Hematopoietic multipotent progenitor cell treated with erythropoietin and hydrocortisone succinate and interleukin-3 and kit ligand, for 17 days (in vitro differentiated cells): ENCODE results near the gene OGT.
"Not testable (repeated sequence)": the region's sequence is repeated elsewhere in the genome, so short reads cannot be mapped to it uniquely, and the experiment has no call there.

Experiments
- DNase-seq: peaks from one replicate; pipeline ENCODE4 v3.0.0-alpha.2; 2015; ENCODE audit warnings: low spot score

The OGT gene

DNA sequence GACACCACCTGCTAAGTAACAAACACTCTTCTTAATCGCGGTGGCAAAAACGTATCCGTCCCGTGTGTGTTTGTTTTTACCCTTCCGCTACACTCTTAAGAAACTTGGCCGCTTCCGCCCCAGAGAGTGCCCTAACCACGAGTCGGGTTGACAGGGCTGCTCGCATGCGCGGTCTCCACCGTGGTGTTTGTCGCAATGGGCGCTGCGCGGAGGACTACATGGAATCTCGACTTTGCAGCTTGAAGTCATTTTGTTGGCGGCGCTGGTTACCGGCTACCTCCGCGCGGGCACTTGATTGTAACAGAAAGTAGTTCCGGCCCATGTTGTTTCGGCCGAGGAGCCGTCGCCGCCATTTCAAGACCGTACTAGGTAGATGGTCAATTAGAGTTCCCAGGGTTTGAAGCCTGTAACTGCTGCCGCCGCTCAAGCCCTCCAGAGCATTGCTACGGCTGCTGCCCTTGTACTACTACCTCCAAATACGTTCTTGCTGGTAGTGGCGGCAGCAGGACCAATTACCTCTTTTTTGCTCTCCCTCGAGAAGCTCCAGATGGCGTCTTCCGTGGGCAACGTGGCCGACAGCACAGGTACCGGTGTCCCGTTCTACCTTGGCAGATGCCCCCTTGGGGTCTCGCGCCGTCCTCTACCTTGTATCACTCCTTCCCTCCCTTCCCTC is at the start of gene OGT:
Gene OGT (plus strand): TSS at position 352 of the 673 bp plus-strand sequence. CDS start 196 bp downstream, at position 548.
- DNase-seq = peak; percentile 92

DNA sequence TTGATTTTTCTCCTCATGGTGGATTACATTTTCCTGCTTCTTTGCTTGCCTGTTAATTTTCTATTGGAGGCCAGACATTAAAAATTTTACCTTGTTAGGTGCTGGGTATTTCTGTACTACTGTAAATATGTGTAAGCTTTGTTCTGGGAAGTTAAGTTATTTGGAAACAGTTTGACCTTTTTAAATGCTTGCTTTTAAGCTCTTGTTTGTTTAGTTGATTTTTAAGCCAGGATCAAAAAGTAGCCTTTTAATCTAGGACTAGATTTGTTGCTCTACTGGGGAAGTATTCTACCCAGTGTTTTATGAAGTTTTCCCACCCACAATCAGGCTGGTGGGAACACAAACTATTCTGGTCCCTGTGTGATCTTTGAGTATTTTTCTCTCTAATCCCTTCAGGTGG is 45.1 kb upstream of the OGT start:
- no peak for DNase-seq

DNA sequence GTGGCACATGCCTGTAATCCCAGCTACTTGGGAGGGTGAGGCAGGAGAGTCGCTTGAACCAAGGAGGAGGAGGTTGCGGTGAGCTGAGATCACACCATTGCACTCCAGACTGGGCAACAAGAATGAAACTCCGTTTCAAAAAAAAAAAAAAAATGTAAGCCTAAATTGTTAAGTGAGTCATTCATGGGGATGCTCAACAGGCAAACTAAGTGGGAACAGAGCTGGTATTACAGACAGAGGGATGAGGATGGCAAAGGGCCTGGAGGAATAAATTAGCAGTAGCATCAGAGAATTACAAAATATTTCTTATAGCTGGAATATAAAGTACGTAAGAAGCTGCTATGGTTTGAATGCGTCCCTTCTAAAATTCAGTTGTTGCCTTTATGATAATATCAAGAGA is 43.4 kb upstream of the OGT start:
- no peak for DNase-seq

DNA sequence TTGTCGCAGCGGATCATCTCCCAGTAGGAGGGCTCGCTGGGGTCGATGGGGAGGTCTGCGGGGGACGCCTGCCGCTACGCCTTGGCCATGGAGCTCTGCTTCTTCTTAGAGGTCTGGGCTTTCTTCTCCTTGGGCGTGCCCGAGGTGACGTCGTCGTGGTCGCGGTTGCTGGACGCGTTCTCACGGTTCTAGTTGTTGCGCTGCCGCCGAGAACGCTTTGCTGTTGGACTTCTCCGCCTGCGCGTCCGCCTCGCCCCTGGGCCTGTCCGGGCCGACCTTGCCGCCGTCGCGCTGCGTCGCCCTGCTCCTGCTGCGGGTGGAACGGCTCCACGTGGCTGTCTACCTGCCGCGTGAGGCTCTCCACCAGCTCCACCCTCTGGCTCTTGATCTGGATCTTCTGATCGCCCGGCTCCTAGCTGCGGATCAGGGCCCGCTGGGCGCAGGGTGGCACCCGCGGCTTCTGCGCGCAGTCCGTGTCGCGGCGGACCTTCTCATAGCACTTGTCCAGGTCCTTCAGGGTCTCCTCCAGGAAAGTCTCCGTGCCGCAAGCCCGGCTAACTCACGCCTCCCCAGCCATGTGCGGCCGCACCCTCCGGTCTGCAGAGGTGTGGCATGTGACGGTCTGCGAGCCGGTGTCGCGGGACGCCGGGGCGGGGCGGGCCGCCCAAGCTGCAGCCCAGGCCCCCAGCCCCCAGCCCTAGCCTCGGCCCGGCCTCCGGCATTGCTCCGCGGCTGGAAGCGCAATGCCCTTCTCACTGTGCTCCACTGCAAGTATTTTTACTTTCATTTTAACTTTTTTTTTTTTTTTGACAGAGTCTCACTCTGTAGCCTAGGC is 40.5 kb upstream of the OGT start:
- peak; percentile 56 for DNase-seq

DNA sequence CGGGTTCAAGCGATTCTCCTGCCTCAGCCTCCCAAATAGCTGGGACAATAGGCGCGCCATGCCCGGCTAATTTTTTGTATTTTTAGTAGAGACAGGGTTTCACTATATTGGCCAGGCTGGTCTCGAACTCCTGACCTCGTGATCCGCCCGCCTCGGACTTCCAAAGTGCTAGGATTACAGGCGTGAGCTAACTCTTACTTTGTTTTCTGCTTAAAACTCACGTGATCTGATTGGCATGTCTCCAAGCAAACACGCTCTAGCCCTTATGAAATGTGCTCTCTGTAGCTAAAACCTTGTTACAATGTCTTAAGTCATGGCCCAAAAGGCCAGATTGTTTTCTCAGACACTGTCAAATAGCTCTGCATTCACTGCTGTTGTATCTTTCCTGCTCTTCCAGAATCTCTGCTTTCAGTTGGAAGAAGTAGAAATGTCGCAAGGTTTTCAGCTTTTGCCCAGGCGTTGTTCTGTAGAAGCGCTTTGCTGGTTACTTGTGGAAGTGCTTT is 39.7 kb upstream of the OGT start:
- DNase-seq = peak; percentile 31

DNA sequence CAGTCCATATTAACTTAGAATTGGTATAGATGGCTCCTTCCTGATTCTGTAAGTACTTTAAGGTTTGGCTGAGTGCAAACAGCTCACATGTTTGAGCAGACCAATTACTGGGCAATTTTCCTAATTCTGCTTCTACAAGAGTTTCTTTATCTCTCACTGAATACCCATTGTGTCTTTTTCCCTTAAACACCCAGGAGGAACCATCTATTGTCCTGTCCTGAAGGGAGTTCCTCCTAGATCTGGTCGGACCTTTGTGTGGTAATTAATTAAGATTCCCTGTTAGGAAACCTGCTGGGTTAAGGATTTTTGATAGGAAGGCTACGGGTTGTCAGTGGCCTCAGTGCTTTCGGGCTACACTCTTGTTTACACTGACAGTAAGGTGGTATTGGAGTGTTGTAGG is 36.9 kb upstream of the OGT start:
- not testable (repeated sequence) for DNase-seq

DNA sequence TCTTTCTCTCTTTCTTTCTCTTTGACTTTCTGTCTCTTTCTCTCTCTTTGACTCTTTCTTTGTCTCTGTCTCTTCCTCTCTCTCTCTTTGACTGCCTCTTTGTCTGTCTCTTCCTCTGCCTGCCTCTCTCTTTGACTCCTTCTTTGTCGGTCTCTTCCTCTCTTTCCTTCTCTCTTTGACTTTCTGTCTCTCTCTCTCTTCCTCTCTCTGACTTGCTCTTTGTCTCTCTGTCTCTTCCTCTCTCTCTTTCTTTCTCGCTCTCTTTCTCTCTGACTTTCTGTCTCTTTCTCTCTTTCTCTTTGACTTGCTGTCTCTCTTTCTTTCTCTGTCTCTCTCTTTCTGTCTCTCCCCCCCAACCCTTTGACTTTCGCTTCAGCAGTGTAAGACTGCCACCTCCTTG is 36.4 kb upstream of the OGT start:
- no peak for DNase-seq

DNA sequence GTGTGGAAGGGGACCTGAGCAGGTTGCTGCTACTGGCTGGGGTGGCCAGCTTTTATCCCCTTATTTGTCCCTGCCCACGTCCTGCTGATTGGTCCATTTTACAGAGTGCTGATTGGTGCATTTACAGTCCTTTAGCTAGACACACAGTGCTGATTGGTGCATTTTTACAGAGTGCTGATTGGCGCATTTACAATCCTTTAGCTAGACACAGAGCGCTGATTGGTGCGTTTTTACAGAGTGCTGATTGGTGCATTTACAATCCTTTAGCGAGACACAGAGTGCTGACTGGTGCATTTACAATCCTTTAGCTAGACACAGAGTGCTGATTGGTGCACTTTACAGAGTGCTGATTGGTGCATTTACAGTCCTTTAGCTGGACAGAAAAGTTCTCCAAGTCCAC is 30.8 kb upstream of the OGT start:
- DNase-seq = not testable (repeated sequence)

DNA sequence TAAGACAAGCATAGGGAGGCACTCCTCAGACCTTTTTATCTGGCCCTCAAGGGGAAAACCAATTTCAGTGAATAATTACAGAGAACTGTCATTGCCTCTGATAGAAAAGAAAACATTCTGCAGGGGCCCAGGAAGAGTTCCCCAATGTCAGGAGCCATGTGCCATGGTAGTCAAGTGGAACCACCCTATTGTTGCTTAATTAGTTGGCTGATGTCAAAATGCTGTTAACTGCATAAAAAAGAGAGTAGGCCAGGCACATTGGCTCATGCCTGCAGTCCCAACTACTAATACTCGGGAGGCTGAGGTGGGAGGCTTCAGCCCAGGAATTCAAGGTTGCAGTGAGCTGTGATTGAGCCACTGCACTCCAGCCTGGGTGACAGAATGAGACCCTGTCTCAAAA is 28.6 kb upstream of the OGT start:
- DNase-seq = no peak

DNA sequence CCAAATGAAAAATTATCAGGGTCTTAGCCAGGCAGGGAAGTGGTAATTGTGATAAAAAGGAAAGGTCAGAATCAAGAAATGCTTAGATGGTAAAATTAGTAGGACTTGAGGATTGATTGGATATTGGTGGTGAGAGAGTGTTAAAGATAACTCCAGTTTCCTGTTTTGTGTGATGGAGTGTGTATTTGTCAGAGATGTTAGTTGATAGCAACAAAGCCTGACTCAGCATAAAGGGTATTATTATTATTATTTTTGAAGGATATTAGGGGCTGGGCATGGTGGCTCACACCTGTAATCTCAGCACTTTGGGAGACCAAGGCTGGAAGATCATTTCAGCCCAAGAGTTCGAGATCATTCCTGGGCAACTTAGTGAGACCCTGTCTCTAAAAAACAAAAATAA is 23.6 kb upstream of the OGT start:
- no peak for DNase-seq

DNA sequence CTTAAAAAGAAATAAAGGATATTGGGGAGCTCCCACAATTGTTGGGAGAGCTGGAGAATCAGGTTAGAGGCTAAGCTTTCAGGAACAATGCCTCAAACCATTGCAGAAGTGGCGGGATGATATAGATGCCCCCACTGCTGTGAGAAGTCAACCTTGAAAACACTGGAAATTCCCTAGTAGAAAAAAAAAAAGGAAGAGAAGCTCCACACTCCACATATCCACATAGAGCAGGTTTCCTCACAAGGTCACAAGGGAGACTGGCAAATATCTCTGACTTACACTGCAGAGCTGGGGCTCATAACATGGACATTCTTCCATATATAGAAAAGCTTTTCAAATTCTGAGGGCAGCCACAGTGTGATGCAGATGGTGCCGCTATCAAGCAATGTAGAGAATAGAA is 22.7 kb upstream of the OGT start:
- DNase-seq = no peak

DNA sequence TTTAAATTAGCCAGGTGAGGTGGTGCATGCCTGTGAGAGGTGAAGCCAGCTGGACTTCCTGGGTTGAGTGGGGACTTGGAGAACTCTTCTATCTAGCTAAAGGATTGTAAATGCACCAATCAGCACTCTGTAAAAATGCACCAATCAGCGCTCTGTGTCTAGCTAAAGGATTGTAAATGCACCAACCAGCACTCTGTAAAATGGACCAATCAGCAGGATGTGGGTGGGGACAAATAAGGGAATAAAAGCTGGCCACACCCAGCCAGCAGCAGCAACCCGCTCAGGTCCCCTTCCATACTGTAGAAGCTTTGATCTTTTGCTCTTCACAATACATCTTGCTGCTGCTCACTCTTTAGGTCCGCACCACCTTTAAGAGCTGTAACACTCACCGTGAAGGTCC is 19.2 kb upstream of the OGT start:
- DNase-seq = not testable (repeated sequence)

DNA sequence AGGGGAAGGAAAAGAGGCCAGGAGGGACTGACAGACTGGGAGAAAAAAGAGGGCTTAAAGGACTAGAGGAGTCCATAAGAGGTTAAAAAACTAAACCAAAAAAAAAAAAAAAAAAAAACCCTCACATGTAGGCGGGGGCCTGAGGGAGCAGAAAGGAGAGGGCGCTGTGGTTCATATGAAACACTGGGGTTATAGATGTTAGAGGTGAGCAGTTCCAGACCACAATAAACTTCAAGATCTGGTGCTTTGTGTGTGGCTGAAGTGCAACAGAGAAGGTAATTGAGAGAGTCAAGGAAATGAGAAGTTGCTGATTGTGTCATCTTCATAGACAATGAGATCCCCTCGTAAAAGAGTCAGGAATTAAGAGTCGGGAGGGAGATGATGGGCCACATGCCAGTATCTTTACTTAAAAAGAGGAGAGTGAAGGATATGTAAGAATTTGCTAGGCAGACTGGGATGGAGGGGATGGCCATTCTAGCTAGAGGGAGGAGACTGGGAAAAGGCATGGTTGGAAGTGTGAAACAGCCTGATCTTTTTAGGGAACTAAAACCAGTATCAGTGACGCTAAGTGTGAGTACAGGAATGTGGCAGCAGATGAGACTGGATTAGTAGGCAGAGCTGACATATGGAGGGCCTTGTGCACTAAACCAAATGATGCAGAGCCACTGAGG is 18.4 kb upstream of the OGT start:
- DNase-seq = no peak

DNA sequence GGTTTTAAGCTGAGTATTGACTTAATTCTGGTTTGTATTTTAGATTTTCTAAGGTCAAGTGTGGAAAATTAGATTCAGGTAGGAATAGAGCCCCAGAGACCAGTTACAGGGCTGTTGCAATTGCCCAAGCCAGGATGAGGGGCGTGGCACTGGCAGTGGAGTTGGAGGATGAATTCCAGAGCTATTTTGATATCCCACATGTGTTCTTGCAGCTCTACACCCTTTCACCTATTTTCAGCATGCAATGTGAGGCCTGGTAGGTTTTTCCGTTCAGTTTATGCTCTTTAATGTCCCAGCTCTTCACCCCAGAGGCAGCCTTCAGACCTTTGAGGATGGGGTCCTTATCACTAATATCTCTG is 17.9 kb upstream of the OGT start:
- DNase-seq = no peak

DNA sequence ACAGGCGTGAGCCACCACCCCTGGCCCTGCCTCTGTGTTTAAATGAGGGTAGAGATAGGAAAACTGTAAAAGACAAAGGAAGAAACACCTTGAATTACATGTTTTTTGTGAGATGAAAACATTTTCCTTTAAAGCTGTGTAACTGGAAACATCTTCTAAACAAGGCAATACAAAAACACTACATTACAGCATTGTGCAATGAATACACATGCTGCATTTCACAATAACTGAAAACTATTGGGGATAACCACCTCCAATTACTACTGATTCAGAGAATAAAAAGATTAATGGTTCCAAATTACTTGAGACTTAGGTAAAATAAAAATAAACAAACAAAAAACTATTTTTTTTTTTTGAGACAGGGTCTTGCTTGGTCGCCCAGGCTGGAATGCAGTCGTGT is 7.6 kb upstream of the OGT start:
- DNase-seq = no peak

DNA sequence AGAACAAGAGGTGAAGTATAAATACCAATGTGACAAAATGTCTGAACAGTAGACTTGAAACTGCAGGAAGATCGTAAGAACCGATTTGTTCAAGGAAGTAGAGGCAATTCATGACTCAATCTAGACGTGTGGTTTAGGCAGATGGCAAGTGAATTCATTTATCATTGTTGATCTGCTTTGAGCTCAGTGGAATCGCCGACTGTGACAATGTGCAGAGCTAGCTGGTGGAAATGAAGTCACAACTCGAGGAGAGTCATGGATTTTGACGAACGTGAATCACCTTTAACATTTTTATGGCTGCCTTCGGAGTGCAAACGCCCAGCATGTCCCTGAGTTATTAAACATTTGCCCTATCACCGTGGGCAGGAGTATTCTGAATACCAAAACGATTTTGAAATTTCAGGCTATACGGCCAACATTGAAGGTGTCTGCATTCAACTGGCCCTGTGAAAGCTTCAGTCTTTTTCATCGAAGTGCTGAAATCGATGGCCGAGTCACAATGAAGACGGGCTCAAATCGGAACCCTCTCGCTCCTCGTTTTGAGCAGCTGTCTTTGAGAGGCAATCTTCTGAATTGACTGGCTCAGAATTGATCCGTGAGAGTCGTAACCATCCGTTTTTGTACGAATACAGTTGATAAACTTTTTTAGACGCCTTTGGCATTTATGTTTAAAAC is 689 bp upstream of the OGT start:
- DNase-seq = peak; percentile 67

DNA sequence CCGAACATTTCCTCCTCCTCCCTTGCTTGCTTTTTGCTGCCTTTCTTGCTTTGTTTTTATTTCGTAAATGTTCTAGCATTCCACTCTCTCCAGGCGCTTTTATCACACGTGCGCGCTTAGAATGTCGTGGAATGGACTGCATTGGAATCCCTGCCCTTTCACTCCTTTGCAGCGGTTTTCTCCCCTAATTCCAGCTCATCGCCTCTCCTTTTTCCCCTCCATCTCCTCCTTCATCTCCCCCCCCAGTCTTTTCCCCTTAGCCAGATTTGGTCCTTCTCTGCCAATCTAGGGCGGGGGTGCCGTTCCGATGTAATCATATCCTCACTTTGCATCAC is 579 bp downstream of the OGT start:
- no peak for DNase-seq

DNA sequence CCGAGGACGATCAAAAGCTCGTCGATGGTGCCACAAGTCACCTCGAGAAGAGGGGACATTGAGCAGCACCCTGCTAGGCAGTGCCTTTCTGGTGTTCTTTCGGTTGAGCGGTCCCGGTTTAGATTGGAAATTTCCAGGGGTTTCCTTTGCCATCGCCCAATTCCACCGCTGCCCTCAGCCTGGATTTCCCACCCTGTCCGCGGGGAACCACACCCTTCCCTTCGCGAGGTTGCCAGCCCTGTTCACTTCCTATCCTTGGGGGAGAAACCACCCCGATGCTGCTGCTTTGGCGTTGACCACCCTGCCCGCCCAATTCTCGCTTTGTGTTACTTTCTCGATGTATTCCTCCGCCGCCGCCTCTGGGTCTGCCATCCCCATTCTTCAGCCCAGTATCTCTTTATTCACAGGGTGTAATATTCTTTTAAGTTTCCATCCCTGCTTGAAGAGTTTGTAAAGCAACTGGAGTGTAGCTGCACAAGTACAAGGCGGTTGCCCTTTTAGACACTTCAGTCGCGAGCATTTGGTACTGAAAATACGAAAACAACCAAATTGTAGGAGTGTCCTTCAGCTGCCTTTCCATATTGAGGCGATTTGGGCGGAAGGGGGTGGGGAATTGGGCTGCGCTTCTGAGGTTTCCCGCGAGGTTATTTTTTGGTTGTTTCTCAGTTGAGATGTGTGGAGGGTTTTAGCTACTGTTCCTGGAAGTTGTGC is 1.1 kb downstream of the OGT start:
- peak; percentile 65 for DNase-seq

DNA sequence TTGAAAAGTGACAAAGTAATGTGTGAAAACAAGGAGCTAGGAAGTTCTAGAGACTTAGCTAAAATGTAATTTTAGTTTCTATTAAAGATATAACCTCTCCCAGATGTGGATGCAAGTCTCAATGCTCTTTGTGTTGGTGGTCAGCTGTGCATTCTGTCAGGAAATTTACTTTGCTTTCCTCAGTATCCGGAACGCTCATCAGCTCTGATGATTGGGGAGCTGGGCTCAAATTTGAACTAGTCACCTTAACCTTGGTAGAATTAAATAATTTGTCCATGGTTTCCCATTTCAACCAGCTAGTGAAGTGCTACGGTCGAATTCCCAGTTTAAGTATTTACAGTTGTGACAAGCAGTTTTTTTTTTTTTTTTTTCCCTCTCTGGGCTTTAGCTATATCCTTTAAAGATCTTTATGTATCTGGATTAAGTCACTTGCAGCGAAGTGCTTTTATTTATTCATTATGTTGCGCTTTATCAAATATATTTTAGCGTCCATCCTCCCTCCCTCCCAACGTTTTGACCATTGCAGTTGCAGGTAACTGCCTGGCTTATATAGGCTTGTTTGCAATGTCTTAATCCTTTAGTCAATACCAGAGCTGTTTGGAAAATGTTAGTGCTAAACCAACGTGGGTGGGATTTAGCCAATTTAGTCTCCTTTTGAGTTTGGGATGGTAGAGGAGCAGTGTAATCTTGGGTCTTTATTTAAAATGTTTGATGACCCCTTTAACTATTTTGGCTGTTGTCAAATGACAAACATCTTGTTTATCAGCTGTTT is 2.1 kb downstream of the OGT start:
- DNase-seq = peak; percentile 37

DNA sequence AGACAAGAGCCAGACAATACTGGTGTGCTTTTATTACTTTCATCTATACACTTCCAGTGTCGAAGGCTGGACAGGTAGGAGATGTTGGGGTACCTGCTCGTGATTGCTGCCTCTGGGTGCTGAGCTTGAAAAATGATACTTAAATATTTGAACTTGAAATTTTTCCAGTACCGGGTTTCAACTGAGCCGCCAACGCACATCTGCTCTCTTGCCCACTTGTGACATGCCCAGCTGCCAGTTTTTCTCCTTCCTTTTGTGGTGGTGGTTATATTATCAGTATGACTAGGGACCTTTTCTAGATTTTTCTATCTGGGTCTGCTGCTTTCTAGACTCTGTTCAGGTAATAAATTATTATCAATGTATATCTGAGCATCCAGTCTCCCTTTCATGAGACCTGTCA is 3.4 kb downstream of the OGT start:
- DNase-seq = no peak

DNA sequence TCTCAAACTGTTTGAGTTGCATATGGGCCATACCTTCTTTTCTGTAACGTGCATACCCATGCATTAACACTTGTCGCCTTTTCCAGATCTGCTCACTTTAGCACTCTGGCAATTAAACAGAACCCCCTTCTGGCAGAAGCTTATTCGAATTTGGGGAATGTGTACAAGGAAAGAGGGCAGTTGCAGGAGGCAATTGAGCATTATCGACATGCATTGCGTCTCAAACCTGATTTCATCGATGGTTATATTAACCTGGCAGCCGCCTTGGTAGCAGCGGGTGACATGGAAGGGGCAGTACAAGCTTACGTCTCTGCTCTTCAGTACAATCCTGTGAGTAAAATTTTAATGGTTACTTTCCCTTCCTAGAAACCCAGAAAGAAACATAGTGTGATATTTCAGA is 4.8 kb downstream of the OGT start:
- DNase-seq = no peak
